ENCODE measurements around the gene ARPC1A.

GRCh38 chr7:99325001-99325493 is 651 bp upstream of the ARPC1A start:
- TF ChIP-seq EZH2 (IDR thresholded peaks at IDR 0.05; ENCODE audit: insufficient read depth, poor library complexity, severe bottlenecking) = no peak
- no peak for TF ChIP-seq EZH2phosphoT487 (IDR thresholded peaks at IDR 0.05; ENCODE audit: insufficient read depth, low read depth)
